GM19043 (cell line): Measurements from ENCODE around the gene ANP32E.

Source experiments
- ATAC-seq: cut with Tn5 transposase; IDR thresholded peaks from one replicate; pipeline ENCODE4 v1.9.1; 2021; ENCODE audit warnings: low read depth; ENCODE audit not compliant: unreplicated experiment

Gene ANP32E

GRCh38 chr1:150176593-150176992 is 59.3 kb downstream of the ANP32E start:
- no peak for ATAC-seq

GRCh38 chr1:150173141-150173585 is 62.7 kb downstream of the ANP32E start:
- no peak for ATAC-seq

GRCh38 chr1:150171801-150172200 is 64.1 kb downstream of the ANP32E start:
- ATAC-seq, result no peak

GRCh38 chr1:150168960-150169601 is 66.8 kb downstream of the ANP32E start:
- ATAC-seq, result no peak
